SKM-1 treated with dmso at 0.1 percent for 144 hours (cell line): ENCODE measurements around the gene STON2.
"Not testable (repeated sequence)": the region's sequence is repeated elsewhere in the genome, so short reads cannot be mapped to it uniquely, and the experiment has no call there.

Experiments
- DNase-seq: peaks from one replicate; lab custom pipeline; 2025; ENCODE audit not compliant: unreplicated experiment; lab: John Stamatoyannopoulos, UW

STON2 gene

GRCh38 chr14:81231540-81231939 is 168.6 kb downstream of the STON2 start:
- no peak for DNase-seq

- DNase-seq: no peak
Measured at GRCh38 chr14:81224222-81224621, 175.9 kb downstream of the STON2 start.

GRCh38 chr14:81223788-81224187 is 176.3 kb downstream of the STON2 start:
- not testable (repeated sequence) for DNase-seq

- DNase-seq: no peak
Measured at GRCh38 chr14:81222691-81223090, 177.4 kb downstream of the STON2 start.

GRCh38 chr14:81222126-81222525 is 178.0 kb downstream of the STON2 start:
- no peak for DNase-seq

- no peak for DNase-seq
Measured at GRCh38 chr14:81221579-81222102, 178.5 kb downstream of the STON2 start.

GRCh38 chr14:81220830-81221578 is 179.1 kb downstream of the STON2 start, which contains the start of gene GTF2A1:
Gene GTF2A1, minus strand, starts transcription at chr14:81220959. Its CDS starts 441 bp downstream, at chr14:81220518.
- peak; percentile 77 for DNase-seq

- no peak for DNase-seq
Measured at GRCh38 chr14:81220580-81220829, 179.6 kb downstream of the STON2 start.

GRCh38 chr14:81219759-81220579 is 180.2 kb downstream of the STON2 start:
- DNase-seq: no peak

- peak; percentile 67 for DNase-seq
Measured at GRCh38 chr14:81219210-81219758, 180.8 kb downstream of the STON2 start.

- DNase-seq: no peak
Measured at GRCh38 chr14:81211844-81212243, 188.3 kb downstream of the STON2 start.
